GM12878 (cell line): ENCODE measurements around the gene DGAT2. TPM values are rescaled to one million over a fixed set of nuclear protein-coding genes. Genes with fewer than 3 reads are reported as not detected.

Experiments
- ATAC-seq: fragments of 200-7000 bp; cut with Tn5 transposase; 3 replicates; pipeline ENCODE4 v1.9.1; 2020; ENCODE audit warnings: mild to moderate bottlenecking, moderate library complexity
- BruUV-seq: library from RNA; stranded (reverse); fragments of 400-500 nt; replicated peaks from 2 replicates; lab custom pipeline; 2021; lab: Mats Ljungman, UMichigan
- CTCF ChIA-PET: fragments of 300-600 bp; sonication (Branson Sonifier 250); formaldehyde crosslinking; extraction: SDS; loops from one replicate; lab custom pipeline; 2021; ENCODE audit warnings: inconsistent platforms; lab: Yijun Ruan, JAX
- POLR2A ChIA-PET: fragments of 350-600 bp; formaldehyde crosslinking; extraction: SDS; loops from one replicate; lab custom pipeline; 2021; ENCODE audit warnings: inconsistent platforms; lab: Charles Lee
- RAD21 ChIA-PET: fragments of 300-600 bp; sonication (Branson Sonifier 250); formaldehyde crosslinking; loops from one replicate; lab custom pipeline; 2023; ENCODE audit warnings: antibody characterized with exemption; ENCODE audit not compliant: unreplicated experiment; lab: Charles Lee
- SMC1A ChIA-PET: fragments of 300-600 bp; sonication (Branson Sonifier 250); formaldehyde crosslinking; loops from one replicate; lab custom pipeline; 2023; ENCODE audit not compliant: unreplicated experiment, uncharacterized antibody; lab: Charles Lee
- DNase-seq: peaks from one replicate; pipeline ENCODE4 v3.0.0-alpha.2; 2011; ENCODE audit warnings: low read depth, low spot score
- FAIRE-seq: peaks from 3 replicates; lab custom pipeline; 2011; peaks lifted over from hg19 to GRCh38; lab: Jason Lieb, UNC
- H2AFZ ChIP-seq: 2 replicates; pipeline ENCODE4 v1.6.0; 2011; ENCODE audit warnings: low read depth, low read length, control low read depth; ENCODE audit not compliant: control insufficient read depth
- H3K27ac ChIP-seq: 2 replicates; pipeline ENCODE4 v1.5.1; 2011; ENCODE audit warnings: control low read depth; ENCODE audit not compliant: control insufficient read depth, insufficient read depth
- H3K27me3 ChIP-seq, 2 experiments: replicated peaks in 1 of 2; 2 replicates each; pipeline versions ENCODE4 v1.6.0 to v1.6.1; 2011; ENCODE audit warnings: low read length in 1 of 2; ENCODE audit not compliant: control insufficient read depth in 2 of 2, insufficient read depth in 2 of 2
- H3K36me3 ChIP-seq, 2 experiments: 2 replicates each; pipeline ENCODE4 v1.5.1; 2011; ENCODE audit warnings: low read length in 1 of 2; ENCODE audit not compliant: control insufficient read depth in 2 of 2, insufficient read depth in 2 of 2
- H3K4me1 ChIP-seq: 2 replicates; pipeline ENCODE4 v1.6.1; 2011; ENCODE audit warnings: mild to moderate bottlenecking, low read length, moderate library complexity, mixed read lengths; ENCODE audit not compliant: control insufficient read depth, insufficient read depth
- H3K4me2 ChIP-seq: 2 replicates; pipeline ENCODE4 v1.6.0; 2011; ENCODE audit warnings: control low read depth; ENCODE audit not compliant: control insufficient read depth, insufficient read depth
- H3K4me3 ChIP-seq: fragments of 200-600 bp; sonication (generic); 2 replicates; pipeline ENCODE4 v1.5.1; 2016
- H3K79me2 ChIP-seq: 2 replicates; pipeline ENCODE4 v1.6.0; 2011; ENCODE audit warnings: low read length; ENCODE audit not compliant: control insufficient read depth, insufficient read depth
- H3K9ac ChIP-seq: 2 replicates; pipeline ENCODE4 v1.8.0; 2011; ENCODE audit warnings: low read length, control low read depth, mixed read lengths; ENCODE audit not compliant: control insufficient read depth, insufficient read depth
- H3K9me3 ChIP-seq: replicated peaks from 3 replicates; pipeline ENCODE4 v1.5.1; 2011; ENCODE audit warnings: mild to moderate bottlenecking, low read length; ENCODE audit not compliant: control insufficient read depth, insufficient read depth
- H4K20me1 ChIP-seq: 2 replicates; pipeline ENCODE4 v1.6.0; 2011; ENCODE audit not compliant: control insufficient read depth, insufficient read depth
- BCLAF1 ChIP-seq: fragments of 450-650 bp; IDR thresholded peaks from 2 replicates; pipeline ENCODE4 v1.6.1; 2017; ENCODE audit warnings: antibody characterized with exemption, mild to moderate bottlenecking, moderate library complexity
- BMI1 ChIP-seq: fragments of 450-650 bp; IDR thresholded peaks from 2 replicates; pipeline ENCODE4 v1.6.1; 2016; ENCODE audit warnings: mild to moderate bottlenecking, moderate library complexity, borderline replicate concordance
- FOS ChIP-seq: IDR thresholded peaks from 3 replicates; pipeline ENCODE4 v1.6.1; 2011; ENCODE audit warnings: borderline replicate concordance; ENCODE audit not compliant: insufficient read length; ENCODE audit errors: extremely low read depth
- GATAD2B ChIP-seq: fragments of 450-650 bp; conservative IDR thresholded peaks from 2 replicates; pipeline ENCODE4 v1.6.1; 2017; ENCODE audit warnings: low read depth, mild to moderate bottlenecking, moderate library complexity
- IKZF1 ChIP-seq: fragments of 450-650 bp; conservative IDR thresholded peaks from 2 replicates; pipeline ENCODE4 v1.6.1; 2017; ENCODE audit warnings: antibody characterized with exemption, mild to moderate bottlenecking
- MEF2A ChIP-seq: IDR thresholded peaks from 2 replicates; pipeline ENCODE4 v1.6.1; 2011; ENCODE audit warnings: low read depth, mild to moderate bottlenecking, low read length, moderate library complexity; ENCODE audit not compliant: insufficient read depth
- RAD21 ChIP-seq: IDR thresholded peaks from 2 replicates; pipeline ENCODE4 v1.6.1; 2011; ENCODE audit warnings: mild to moderate bottlenecking, low read depth, low read length, moderate library complexity; ENCODE audit not compliant: insufficient read depth
- RAD51 ChIP-seq: fragments of 450-650 bp; IDR thresholded peaks from 2 replicates; pipeline ENCODE4 v1.6.1; 2016; ENCODE audit warnings: moderate library complexity, mild to moderate bottlenecking, inconsistent platforms
- SUZ12 ChIP-seq: fragments of 200-600 bp; sonication (generic); IDR thresholded peaks from one replicate; pipeline ENCODE4 v1.6.1; 2018; ENCODE audit warnings: antibody characterized with exemption, mild to moderate bottlenecking; ENCODE audit not compliant: unreplicated experiment
- ZBTB11 ChIP-seq: fragments of 450-650 bp; formaldehyde crosslinking; IDR thresholded peaks from 2 replicates; pipeline ENCODE4 v1.5.0; 2022; ENCODE audit warnings: mild to moderate bottlenecking, missing genetic modification characterization
- in situ Hi-C: fragments of 300-500 bp; cut with MboI; formaldehyde crosslinking; loops from 9 replicates; pipeline ENCODE4 v1.14.3; 2018; ENCODE audit warnings: mixed read lengths
- intact Hi-C: fragments of 100-400 bp; cut with micrococcal nuclease; formaldehyde crosslinking; loops from one replicate; pipeline ENCODE4 v1.14.2; 2022; ENCODE audit not compliant: unreplicated experiment
- polyA plus RNA-seq, 11 experiments: library from polyadenylated mRNA; depleted of rRNA in 4 of 11; unstranded in 6 of 11; stranded (reverse) in 5 of 11; fragments of >200 nt; fragmentation: Nextera tagmentation in 4 of 11; fragmentation: Illumina TruSeq in 1 of 11; extraction: Ambion mirVana in 4 of 11; extraction: Trizol in 1 of 11; gene quantifications; 1 replicate in 1 of 11; 2 replicates in 10 of 11; pipeline versions ENCODE4 v1.2.1 to v1.2.3, GENCODE V29; 2011 to 2016; ENCODE audit warnings: inconsistent platforms in 2 of 11, missing spikeins in 2 of 11, low read depth in 1 of 11
- total RNA-seq, 4 experiments: library from RNA; depleted of rRNA in 3 of 4; stranded (reverse); fragments of >200 nt in 3 of 4; fragmentation: Illumina TruSeq in 1 of 4; extraction: Trizol in 1 of 4; gene quantifications; 2 replicates each; pipeline versions ENCODE4 v1.2.1 to v1.2.3, GENCODE V29; 2013 to 2021
- TF ChIP-seq, protein P1 (sequence below): fragments of 450-650 bp; IDR thresholded peaks from 2 replicates; pipeline ENCODE4 v1.6.1; 2014; ENCODE audit warnings: mild to moderate bottlenecking

Gene DGAT2
- total and polyA plus RNA-seq, 10 of the 15 experiments (the other 5 are each of a cell fraction or from before 2014, with no cell fraction given): 5.1 to 25.9 (median 17.6) TPM

DNA sequence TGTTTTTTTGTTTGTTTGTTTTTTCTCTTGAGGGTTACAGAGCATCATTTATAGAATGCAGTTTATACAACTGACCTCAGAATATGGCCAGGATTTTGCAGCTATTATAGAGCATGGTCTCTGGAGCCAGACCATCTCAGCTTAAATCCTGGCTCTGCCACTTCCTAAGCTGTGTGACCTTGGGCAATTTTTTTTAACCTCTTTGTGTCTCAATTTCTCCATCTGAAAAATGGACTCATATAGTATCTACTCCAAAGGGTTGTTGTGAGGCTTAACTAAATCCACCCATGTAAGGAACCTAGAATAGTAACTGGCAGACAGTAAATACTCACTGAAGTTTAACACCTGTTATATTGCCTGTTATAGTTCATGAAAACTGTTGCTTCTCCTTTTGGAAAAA, 8.3 kb upstream of the DGAT2 start:
- intact Hi-C loops: loop anchor here (10.0 kb wide), 1 partner anchor 165 kb away; no protein-coding TSS in a partner anchor
- no peak overlapping the region for H3K27ac ChIP-seq
- POLR2A ChIA-PET: no interaction called here
- no peak overlapping the region for H3K4me3 ChIP-seq
- SMC1A ChIA-PET: interaction anchor here (0.6 kb wide), 1 partner anchor 256 kb away, joined by 3 read pairs; no protein-coding TSS in a partner anchor
- H4K20me1 ChIP-seq: no peaks in the 10 kb centered on the region
- no peak overlapping the region for H3K9ac ChIP-seq
- no peaks in the 10 kb centered on the region for H3K79me2 ChIP-seq
- H3K27me3 ChIP-seq: no peaks in the 10 kb centered on the region
- H3K9me3 ChIP-seq: no peaks in the 10 kb centered on the region
- in situ Hi-C loops: no loop called here
- no peaks in the 10 kb centered on the region for H3K36me3 ChIP-seq
- no peak for FAIRE-seq
- H3K4me2 ChIP-seq: no peak overlapping the region
- ATAC-seq: no peak
- H2AFZ ChIP-seq: no peak overlapping the region
- TF ChIP-seq RAD21: no peak
- no peak for TF ChIP-seq SUZ12
- no peak for TF ChIP-seq MEF2A
- TF ChIP-seq GATAD2B: no peak
- TF ChIP-seq IKZF1: no peak
- TF ChIP-seq BMI1: no peak
- TF ChIP-seq, protein P1, sequence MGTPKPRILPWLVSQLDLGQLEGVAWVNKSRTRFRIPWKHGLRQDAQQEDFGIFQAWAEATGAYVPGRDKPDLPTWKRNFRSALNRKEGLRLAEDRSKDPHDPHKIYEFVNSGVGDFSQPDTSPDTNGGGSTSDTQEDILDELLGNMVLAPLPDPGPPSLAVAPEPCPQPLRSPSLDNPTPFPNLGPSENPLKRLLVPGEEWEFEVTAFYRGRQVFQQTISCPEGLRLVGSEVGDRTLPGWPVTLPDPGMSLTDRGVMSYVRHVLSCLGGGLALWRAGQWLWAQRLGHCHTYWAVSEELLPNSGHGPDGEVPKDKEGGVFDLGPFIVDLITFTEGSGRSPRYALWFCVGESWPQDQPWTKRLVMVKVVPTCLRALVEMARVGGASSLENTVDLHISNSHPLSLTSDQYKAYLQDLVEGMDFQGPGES: no peak
- TF ChIP-seq ZBTB11 (CRISPR knock-in tag): no peak
- TF ChIP-seq FOS: no peak
- TF ChIP-seq BCLAF1: no peak
- no peak for TF ChIP-seq RAD51
- no TSS peak for BruUV-seq
- RAD21 ChIA-PET: interaction anchor here (1.0 kb wide), 1 partner anchor 42 kb away, joined by 3 read pairs; no protein-coding TSS in a partner anchor
- CTCF ChIA-PET: interaction anchor here (0.6 to 1.6 kb wide), 2 partner anchors 41 to 42 kb away, joined by 3 to 4 read pairs; no protein-coding TSS in a partner anchor
- no peaks in the 10 kb centered on the region for H3K4me1 ChIP-seq
- DNase-seq: no peak
